Caco-2 (cell line): ENCODE data around the gene PRR19. TPM values are rescaled to one million over a fixed set of nuclear protein-coding genes. Genes with fewer than 3 reads are reported as not detected.
A peak's percentile ranks its signal among the peaks of the same experiment; 100 is the strongest.
"Not testable (repeated sequence)": the region's sequence is repeated elsewhere in the genome, so short reads cannot be mapped to it uniquely, and the experiment has no call there.

ENCODE experiments used
- BruUV-seq: library from RNA; stranded (reverse); fragments of 400-500 nt; replicated peaks from 2 replicates; lab custom pipeline; 2021; lab: Mats Ljungman, UMichigan
- CTCF ChIA-PET: fragments of 300-600 bp; sonication (Branson Sonifier 250); formaldehyde crosslinking; loops from one replicate; lab custom pipeline; 2022; ENCODE audit warnings: antibody characterized with exemption; lab: Charles Lee
- POLR2A ChIA-PET: fragments of 300-600 bp; sonication (Branson Sonifier 250); formaldehyde crosslinking; loops from one replicate; lab custom pipeline; 2022; ENCODE audit warnings: antibody characterized with exemption; lab: Charles Lee
- DNase-seq, 2 experiments: peaks; one replicate each; pipeline versions ENCODE4 v3.0.0 to v3.0.0-alpha.2; 2020 to 2022
- H3K27me3 ChIP-seq: replicated peaks from 2 replicates; pipeline ENCODE4 v1.6.0; 2011; ENCODE audit warnings: low read length; ENCODE audit not compliant: control insufficient read depth, insufficient read depth
- H3K36me3 ChIP-seq: 2 replicates; pipeline ENCODE4 v1.5.1; 2011; ENCODE audit warnings: low read length; ENCODE audit not compliant: control insufficient read depth, insufficient read depth
- H3K4me1 ChIP-seq: fragments of 250-450 bp; sonication (Bioruptor Pico); 2 replicates; pipeline ENCODE4 v1.5.1; 2020; ENCODE audit warnings: mild to moderate bottlenecking
- H3K4me3 ChIP-seq: 2 replicates; pipeline ENCODE4 v1.5.1; 2011; ENCODE audit warnings: low read depth, mild to moderate bottlenecking, control low read depth, low read length
- H3K9me3 ChIP-seq: fragments of 250-450 bp; sonication (Bioruptor Pico); 2 replicates; pipeline ENCODE4 v1.5.1; 2020; ENCODE audit warnings: mild to moderate bottlenecking, moderate library complexity
- H3K27ac Mint-ChIP-seq: one replicate; pipeline ENCODE4 v1.8.0; 2022; ENCODE audit warnings: mixed read lengths; ENCODE audit not compliant: unreplicated experiment
- H3K27me3 Mint-ChIP-seq: one replicate; pipeline ENCODE4 v1.8.0; 2022; ENCODE audit warnings: mixed read lengths; ENCODE audit not compliant: insufficient read depth, unreplicated experiment
- H3K36me3 Mint-ChIP-seq: one replicate; pipeline ENCODE4 v1.8.0; 2022; ENCODE audit warnings: mild to moderate bottlenecking, mixed read lengths; ENCODE audit not compliant: insufficient read depth, unreplicated experiment
- H3K4me1 Mint-ChIP-seq: one replicate; pipeline ENCODE4 v1.8.0; 2022; ENCODE audit warnings: low read depth, mixed read lengths; ENCODE audit not compliant: unreplicated experiment
- H3K4me3 Mint-ChIP-seq: one replicate; pipeline ENCODE4 v1.8.0; 2022; ENCODE audit warnings: mild to moderate bottlenecking, moderate library complexity, mixed read lengths; ENCODE audit not compliant: unreplicated experiment
- H3K9me3 Mint-ChIP-seq: one replicate; pipeline ENCODE4 v1.8.0; 2022; ENCODE audit warnings: mixed read lengths; ENCODE audit not compliant: unreplicated experiment
- CTCF ChIP-seq, 2 experiments: fragments of 200-600 bp in 1 of 2; IDR thresholded peaks; 1 replicate in 1 of 2; 2 replicates in 1 of 2; pipeline versions ENCODE4 v1.5.1 to v1.8.0; 2011 to 2022; ENCODE audit warnings: antibody characterized with exemption in 1 of 2, control low read depth in 1 of 2, inconsistent platforms in 1 of 2, low read depth in 1 of 2, low read length in 1 of 2, mild to moderate bottlenecking in 1 of 2, moderate library complexity in 1 of 2; ENCODE audit not compliant: insufficient read depth in 1 of 2, severe bottlenecking in 1 of 2, unreplicated experiment in 1 of 2
- intact Hi-C: fragments of 100-400 bp; cut with micrococcal nuclease; formaldehyde crosslinking; loops from one replicate; pipeline ENCODE4 v1.10.0; 2022; ENCODE audit not compliant: unreplicated experiment
- total RNA-seq: library from RNA; stranded (reverse); gene quantifications from 2 replicates; pipeline ENCODE4 v1.2.3, GENCODE V29; 2022

PRR19 gene
- total RNA-seq, 1 experiment from 2014 or later = 2.8 TPM

DNA sequence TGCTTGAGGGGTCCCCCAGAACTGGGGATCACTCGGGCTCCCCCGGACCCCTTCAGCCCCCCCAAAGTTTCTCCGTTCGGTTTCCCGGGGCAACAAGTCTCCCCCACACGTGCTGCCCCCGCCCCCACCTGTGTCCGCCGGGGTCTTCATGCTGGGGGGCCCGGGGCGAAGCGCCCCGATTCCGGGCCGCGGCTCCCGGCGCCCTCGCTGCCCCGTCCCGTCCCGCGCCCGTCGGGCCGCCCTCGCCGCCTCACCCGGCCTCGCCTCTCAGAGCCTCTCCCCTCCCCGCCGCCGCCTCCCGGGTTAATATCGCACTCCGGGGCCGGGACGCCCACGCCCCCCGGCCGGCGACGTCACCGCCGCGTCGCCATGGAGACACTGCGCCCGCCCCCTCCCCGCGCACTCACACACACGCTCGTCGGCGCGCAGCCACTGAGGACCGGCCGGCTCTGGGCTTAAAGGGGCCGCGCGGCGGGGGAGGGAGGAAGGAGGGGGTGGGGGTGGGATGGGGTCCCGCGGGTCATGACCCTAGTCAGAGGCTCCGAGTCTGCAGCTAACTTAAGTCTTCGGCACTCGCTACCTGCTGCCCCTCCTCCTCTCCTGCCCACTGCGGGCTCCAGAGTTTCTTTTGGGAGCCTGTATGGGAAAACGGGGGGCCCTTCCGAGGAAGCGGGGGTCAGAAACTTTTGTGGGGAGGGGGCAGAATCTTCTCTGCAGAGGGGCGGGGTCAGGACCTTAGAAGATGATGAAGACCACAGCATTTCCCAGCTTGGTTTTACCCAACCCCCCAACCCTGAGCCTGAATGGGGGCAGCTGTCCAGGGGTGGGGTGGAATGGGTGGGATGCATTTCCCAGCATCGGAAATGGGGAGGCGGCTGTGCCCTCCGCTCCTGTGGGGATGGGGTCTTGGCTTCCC lies 46.8 kb upstream of the PRR19 start, which contains the start of gene ERF:
Gene ERF (minus strand): TSS at position 279 of the 916 bp plus-strand sequence. CDS start 129 bp downstream, at position 150.
- Mint-ChIP-seq H3K4me3 (peak within 1 kb of the TSS; percentile 87), H3K36me3 (peaks cover 43% of the 10 kb centered on the region), H3K4me1 (peaks cover 21% of the 10 kb centered on the region), H3K9me3 (no peaks in the 10 kb centered on the region), H3K27me3 (no peaks in the 10 kb centered on the region), H3K27ac (peak within 1 kb of the TSS; percentile 89)
- no peaks in the 10 kb centered on the region; the same call in none of the 2 replicates for H3K36me3 ChIP-seq
- peak within 1 kb of the TSS; percentile 74 for H3K4me3 ChIP-seq
- no peaks in the 10 kb centered on the region for H3K27me3 ChIP-seq
- intact Hi-C loops = loop anchor here (1.0 kb wide), 1 partner anchor 35 kb away; the partner anchor contains the start of gene ZNF526
- H3K4me1 ChIP-seq = peaks cover 22% of the 10 kb centered on the region
- BruUV-seq = no TSS peak
- CTCF ChIA-PET = interaction anchor here (1.3 kb wide), 1 partner anchor 42 kb away, joined by 3 read pairs; no protein-coding TSS in a partner anchor
- TF ChIP-seq CTCF (IDR thresholded peaks at IDR 0.05; ENCODE audit: insufficient read depth in 1 of 2, low read depth in 1 of 2, low read length in 1 of 2, severe bottlenecking in 1 of 2, unreplicated experiment in 1 of 2) = no peak
- POLR2A ChIA-PET = interaction anchor here (0.7 to 1.8 kb wide), 3 partner anchors 12 to 25 kb away, joined by 4 to 8 read pairs (median 6); no protein-coding TSS in a partner anchor
- peak; percentile 93 to 97 for DNase-seq
- no peaks in the 10 kb centered on the region for H3K9me3 ChIP-seq

DNA sequence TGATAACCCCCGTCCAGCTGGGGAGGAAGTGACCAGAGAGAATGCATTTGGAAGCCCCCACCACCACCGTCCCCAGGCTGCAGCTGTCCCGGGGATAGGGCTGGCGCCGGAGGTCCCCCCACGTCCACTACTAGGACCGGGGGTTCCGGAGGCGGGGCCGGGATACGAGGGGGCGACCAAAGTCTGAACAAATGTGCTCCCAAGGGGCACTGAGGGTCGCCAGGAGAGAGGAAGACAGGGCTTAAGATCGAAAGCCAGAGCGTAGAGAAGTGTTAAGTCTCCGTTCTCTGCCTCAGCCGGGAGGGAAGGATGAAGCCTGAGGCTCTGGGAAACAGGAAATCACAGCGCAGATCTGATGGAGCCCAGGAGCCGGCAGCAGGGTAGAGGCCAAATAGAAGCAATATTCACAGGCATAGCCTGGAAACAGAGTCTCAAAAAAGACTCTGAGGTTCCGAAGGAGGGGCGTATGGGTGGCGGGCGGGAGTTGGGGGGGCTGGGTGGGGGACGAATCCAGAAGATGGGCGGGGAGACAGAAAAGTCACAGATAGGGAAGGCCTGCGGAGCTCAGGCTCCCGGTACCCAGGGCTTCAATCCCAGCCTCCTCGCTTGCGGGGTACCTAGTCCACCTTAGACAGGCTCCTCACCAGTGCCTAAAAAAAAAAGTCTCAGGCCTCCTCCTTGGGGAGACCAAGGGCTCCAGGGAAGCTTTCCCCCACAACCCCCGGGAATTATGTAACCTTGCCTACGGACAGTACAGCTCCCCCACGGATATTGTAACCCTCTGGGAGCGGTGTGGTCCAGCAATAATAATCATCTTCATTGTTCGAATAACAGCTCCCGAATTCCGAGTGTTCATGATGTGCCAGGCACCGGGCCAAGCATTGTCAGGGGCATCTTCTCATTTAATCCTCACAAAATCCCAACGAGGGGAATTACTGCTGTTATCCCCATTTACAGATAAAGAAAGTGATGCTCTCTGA lies 45.9 kb upstream of the PRR19 start:
- Mint-ChIP-seq H3K27me3 (no peaks in the 10 kb centered on the region), H3K9me3 (no peaks in the 10 kb centered on the region)
- peaks cover 17% of the 10 kb centered on the region for H3K4me1 ChIP-seq

GRCh38 chr19:42257842-42258241 lies 44.1 kb upstream of the PRR19 start:
- H3K4me3 ChIP-seq, H3K4me3 Mint-ChIP-seq, intact Hi-C loops: not testable (repeated sequence)

More for the DNA sequence above, 45.9 kb upstream of the PRR19 start:
- Histone ChIP-seq H3K27me3 (no peaks in the 10 kb centered on the region), H3K4me3 (peak overlapping the region; percentile 74), H3K36me3 (no peaks in the 10 kb centered on the region), H3K9me3 (no peaks in the 10 kb centered on the region)
- ChIA-PET CTCF (interaction anchor here (0.9 to 1.3 kb wide), 3 partner anchors 12 to 41 kb away, joined by 3 to 4 read pairs (median 3); no protein-coding TSS in a partner anchor), POLR2A (interaction anchor here (0.6 to 1.8 kb wide), 5 partner anchors 12 to 1565 kb away, joined by 3 to 8 read pairs (median 5); partner anchors contain the start of genes NUMBL and PAFAH1B3)
- TF ChIP-seq CTCF (IDR thresholded peaks at IDR 0.05; ENCODE audit: insufficient read depth in 1 of 2, low read depth in 1 of 2, low read length in 1 of 2, severe bottlenecking in 1 of 2, unreplicated experiment in 1 of 2) = no peak
- BruUV-seq = TSS peak; percentile 62
- H3K4me1 Mint-ChIP-seq = peaks cover 21% of the 10 kb centered on the region
- peak overlapping the region; percentile 87 for H3K4me3 Mint-ChIP-seq
- intact Hi-C loops = loop anchor here (1.0 kb wide), 3 partner anchors 12 to 36 kb away; partner anchors contain the start of gene ZNF526
- peak overlapping the region; percentile 89 for H3K27ac Mint-ChIP-seq
- peaks cover 39% of the 10 kb centered on the region for H3K36me3 Mint-ChIP-seq
- peak in 1 of 2 experiments; percentile 59 for DNase-seq

More at GRCh38 chr19:42257842-42258241, 44.1 kb upstream of the PRR19 start:
- not testable (repeated sequence) for H3K27me3 ChIP-seq, H3K9me3 ChIP-seq, H3K4me1 ChIP-seq, H3K36me3 ChIP-seq, BruUV-seq, H3K4me1 Mint-ChIP-seq, H3K27me3 Mint-ChIP-seq, H3K9me3 Mint-ChIP-seq, H3K27ac Mint-ChIP-seq, DNase-seq
- H3K36me3 Mint-ChIP-seq = peaks cover 27% of the 10 kb centered on the region
- POLR2A ChIA-PET = interaction anchor here (0.5 kb wide), 1 partner anchor 11 kb away, joined by 3 read pairs; the partner anchor contains the start of gene CIC
- CTCF ChIA-PET = interaction anchor here (0.6 kb wide), 1 partner anchor 46 kb away, joined by 3 read pairs; no protein-coding TSS in a partner anchor
